ENCODE results near the gene AFAP1. TPM values are rescaled to one million over a fixed set of nuclear protein-coding genes. Genes with fewer than 3 reads are reported as not detected.

Gene AFAP1
- total RNA-seq, 1 donor from 2014 or later = 28.7 TPM

DNA sequence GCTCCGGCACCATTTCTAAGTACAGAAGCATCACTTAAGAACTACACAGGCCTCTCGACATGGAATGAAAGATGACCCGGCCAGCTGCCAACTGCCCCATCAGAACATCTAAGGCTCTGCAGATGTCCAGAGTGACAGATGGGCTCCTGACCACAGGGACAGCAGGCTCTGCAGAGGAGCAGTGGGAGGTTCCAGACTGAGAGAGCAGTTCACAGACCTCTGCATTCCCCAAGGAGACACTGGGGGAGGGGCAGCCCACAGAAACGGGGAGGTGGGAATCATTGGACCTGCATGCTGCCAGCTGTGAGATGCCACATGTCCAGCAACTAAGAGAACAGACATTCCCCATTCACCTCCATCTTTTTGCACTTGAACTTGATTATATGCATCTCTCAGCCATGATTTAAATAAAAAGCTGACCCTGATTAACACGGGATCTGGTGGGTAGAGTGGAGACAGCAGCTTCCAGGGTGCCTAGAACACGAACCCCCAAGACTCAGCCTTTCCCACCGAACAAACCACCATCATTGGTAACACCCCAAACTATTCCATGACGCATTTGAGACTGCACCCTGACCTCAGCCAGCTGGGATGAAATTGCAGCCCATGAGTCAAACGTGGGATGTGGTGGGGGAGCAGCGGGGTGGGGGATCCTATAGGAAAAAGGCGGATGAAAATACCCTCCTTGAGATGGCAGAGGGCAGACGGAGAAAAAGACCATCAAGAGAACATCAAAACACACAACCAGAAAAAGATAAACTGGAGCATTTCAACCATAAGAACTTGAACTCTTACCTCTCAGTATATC lies 47.2 kb downstream of the AFAP1 start:
- no peak for ATAC-seq

DNA sequence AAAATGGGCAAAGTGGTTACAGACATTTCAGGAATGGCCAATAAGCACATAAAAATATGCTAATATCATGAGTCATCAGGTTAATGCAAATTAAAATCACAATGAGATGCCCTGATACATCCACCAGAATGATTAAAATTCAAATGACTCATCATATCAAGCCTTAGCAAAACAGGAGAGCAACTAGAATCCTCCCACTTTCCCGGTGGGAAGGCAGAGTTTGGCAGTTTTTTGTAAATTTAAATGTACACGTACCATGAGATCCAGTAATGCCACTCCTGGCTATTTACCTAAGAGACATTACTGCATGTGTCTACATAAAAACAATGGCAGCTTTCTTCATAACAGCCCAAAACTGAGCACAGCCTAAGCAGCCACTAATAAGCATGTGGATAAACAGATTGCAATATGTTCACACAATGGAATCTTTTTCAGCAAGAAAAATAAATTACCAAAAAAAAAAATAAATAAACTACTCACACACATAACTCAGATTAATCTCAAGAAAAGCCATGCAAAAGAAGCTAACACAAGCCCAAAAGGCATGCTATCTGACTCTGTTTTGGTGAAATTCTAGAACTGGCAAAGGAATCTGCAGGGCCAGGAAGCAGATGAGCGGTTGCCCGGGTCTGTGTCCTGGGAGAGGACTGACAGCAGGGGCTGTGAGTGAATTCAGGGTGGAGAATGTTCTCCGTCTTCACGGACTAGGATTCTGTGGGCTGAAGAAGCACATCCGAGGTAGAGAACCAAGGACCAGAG lies 48.8 kb downstream of the AFAP1 start:
- no peaks in the 10 kb centered on the region for H3K36me3 ChIP-seq
- H3K4me1 ChIP-seq = peaks cover 15% of the 10 kb centered on the region
- ATAC-seq = no peak
- H3K4me3 ChIP-seq = no peak overlapping the region
- no peak for DNase-seq
- no peaks in the 10 kb centered on the region for H3K9me3 ChIP-seq
- TF ChIP-seq, protein P1, sequence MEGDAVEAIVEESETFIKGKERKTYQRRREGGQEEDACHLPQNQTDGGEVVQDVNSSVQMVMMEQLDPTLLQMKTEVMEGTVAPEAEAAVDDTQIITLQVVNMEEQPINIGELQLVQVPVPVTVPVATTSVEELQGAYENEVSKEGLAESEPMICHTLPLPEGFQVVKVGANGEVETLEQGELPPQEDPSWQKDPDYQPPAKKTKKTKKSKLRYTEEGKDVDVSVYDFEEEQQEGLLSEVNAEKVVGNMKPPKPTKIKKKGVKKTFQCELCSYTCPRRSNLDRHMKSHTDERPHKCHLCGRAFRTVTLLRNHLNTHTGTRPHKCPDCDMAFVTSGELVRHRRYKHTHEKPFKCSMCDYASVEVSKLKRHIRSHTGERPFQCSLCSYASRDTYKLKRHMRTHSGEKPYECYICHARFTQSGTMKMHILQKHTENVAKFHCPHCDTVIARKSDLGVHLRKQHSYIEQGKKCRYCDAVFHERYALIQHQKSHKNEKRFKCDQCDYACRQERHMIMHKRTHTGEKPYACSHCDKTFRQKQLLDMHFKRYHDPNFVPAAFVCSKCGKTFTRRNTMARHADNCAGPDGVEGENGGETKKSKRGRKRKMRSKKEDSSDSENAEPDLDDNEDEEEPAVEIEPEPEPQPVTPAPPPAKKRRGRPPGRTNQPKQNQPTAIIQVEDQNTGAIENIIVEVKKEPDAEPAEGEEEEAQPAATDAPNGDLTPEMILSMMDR (IDR thresholded peaks at IDR 0.05) = no peak
- peak overlapping the region; percentile 17 for H3K27ac ChIP-seq
- intact Hi-C loops (cut with DNase I) = no loop called here
- H3K27me3 ChIP-seq = no peaks in the 10 kb centered on the region

More for the DNA sequence above, 47.2 kb downstream of the AFAP1 start:
- intact Hi-C loops (cut with DNase I) = no loop called here
- Histone ChIP-seq H3K27me3 (no peaks in the 10 kb centered on the region), H3K9me3 (no peaks in the 10 kb centered on the region), H3K4me3 (no peak overlapping the region), H3K4me1 (peaks cover 7% of the 10 kb centered on the region), H3K27ac (no peak overlapping the region), H3K36me3 (no peaks in the 10 kb centered on the region)
- DNase-seq = no peak
- TF ChIP-seq, protein P1 (IDR thresholded peaks at IDR 0.05) = no peak

DNA sequence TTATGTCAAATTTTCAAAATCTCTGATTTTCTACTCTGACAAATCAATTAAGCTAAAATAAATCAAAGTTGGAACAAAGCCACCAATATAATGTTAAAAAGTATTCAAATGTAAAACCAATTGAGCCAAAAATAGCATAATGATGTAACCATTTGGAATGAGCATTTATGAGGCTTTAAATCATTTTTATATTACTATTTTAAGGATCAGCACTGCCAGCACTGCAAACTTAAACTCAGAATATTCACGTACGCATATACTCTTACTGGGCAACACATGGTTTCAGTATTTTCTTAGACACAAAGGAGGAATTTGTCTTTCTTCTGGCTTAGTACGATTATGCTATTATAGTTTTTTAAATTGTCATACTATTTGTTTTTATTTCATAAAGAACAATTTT lies 52.2 kb downstream of the AFAP1 start:
- intact Hi-C loops (cut with DNase I) = no loop called here
- ATAC-seq (no peak), DNase-seq (no peak)
- Histone ChIP-seq H3K27ac (no peak overlapping the region), H3K4me1 (peaks cover 15% of the 10 kb centered on the region), H3K36me3 (no peaks in the 10 kb centered on the region), H3K4me3 (no peak overlapping the region), H3K27me3 (no peaks in the 10 kb centered on the region), H3K9me3 (no peaks in the 10 kb centered on the region)
- TF ChIP-seq, protein P1 (IDR thresholded peaks at IDR 0.05) = no peak

DNA sequence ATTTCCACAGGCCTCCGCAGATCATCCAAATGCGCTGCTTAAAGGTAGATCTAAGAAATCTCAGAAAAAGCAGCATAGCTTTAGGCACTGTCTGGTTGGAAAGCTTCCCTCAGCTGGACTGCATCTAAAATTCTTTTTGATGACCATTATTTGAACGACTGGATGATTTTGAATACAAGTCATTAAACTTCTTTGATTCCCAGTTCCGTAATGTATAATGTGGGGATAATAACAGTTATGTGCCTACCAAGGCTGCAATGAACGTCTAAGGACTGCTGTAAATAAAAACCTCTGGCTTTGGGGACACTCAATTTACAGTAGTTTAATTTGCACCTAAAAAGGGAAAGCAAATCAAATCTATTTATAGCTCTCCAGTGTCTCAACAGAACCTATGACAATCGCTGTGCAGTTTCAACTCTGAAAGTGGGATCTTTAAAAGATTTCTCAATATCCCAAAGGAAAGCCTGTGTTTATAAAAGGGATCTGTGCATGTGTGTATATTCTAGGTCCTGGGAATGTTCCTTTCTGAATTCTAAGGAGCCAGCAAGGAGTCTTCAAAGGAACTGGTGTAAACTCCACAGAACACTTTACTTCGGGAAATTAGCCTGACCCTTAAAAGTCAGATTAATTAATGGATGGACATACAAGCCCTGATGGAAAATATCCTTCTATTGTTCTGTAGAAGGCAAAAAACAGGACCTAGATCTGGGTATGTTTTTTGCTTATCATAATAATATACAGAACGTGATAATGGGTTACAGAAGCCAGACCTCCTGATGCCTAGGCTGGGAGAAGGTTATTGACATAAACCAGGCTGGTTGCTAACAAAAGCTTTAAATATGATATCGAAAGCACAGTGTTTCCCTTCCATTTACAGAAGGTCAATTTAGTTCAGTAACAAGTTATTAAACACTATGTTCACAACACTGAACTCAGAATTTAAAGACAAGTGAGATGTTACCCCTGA lies 53.4 kb downstream of the AFAP1 start:
- Histone ChIP-seq H3K9me3 (no peaks in the 10 kb centered on the region), H3K4me3 (no peak overlapping the region), H3K27me3 (no peaks in the 10 kb centered on the region), H3K36me3 (no peaks in the 10 kb centered on the region), H3K4me1 (peaks cover 12% of the 10 kb centered on the region), H3K27ac (no peak overlapping the region)
- ATAC-seq = no peak
- DNase-seq = no peak
- intact Hi-C loops (cut with DNase I) = no loop called here
- TF ChIP-seq, protein P1 (IDR thresholded peaks at IDR 0.05) = no peak

DNA sequence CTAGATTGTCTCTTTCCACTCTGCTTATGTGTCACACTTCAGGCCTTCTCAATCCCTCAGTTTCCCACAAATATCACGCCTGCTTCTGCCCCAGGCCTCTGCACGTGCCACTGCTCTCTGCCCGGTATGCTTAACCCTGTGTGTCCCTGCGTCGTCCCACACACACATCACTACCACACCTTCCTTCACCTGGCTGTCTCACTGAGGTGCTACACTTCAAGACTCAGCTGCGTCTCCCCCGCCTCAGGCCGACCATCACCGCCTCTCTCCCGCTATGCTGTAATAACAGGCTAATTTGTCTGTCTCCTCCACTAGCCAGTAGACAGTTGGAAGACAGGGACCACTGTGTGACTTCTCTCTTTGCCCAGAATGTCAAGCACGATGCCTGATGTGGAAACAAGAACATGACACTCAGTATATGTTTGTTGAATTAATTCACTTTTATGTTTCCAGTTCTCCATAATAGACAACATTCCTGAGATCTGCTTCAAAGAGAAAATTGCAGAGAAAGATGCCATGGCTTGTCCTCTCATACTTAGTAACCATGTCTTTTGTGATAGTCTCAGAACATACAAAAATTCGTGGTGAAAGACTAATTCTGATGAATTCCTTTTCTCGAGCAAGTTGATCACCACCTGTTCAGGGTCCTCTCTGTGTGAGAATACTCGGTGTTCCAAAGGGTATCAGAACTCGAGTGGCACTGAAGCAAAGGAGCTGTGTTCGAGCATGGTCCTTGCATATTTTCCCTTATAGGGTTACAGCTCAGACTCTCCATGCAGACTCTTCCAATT lies 54.2 kb downstream of the AFAP1 start:
- H3K36me3 ChIP-seq = no peaks in the 10 kb centered on the region
- ATAC-seq (no peak), DNase-seq (no peak)
- TF ChIP-seq, protein P1 (IDR thresholded peaks at IDR 0.05) = no peak
- peaks cover 12% of the 10 kb centered on the region for H3K4me1 ChIP-seq
- no peaks in the 10 kb centered on the region for H3K9me3 ChIP-seq
- H3K27me3 ChIP-seq = no peaks in the 10 kb centered on the region
- no peak overlapping the region for H3K4me3 ChIP-seq
- no peak overlapping the region for H3K27ac ChIP-seq
- intact Hi-C loops (cut with DNase I) = no loop called here
